GM19351 (cell line): ENCODE data around the gene RTBDN.
A peak's percentile ranks its signal among the peaks of the same experiment; 100 is the strongest.

Source experiments
- ATAC-seq: cut with Tn5 transposase; IDR thresholded peaks from one replicate; pipeline ENCODE4 v1.9.1; 2021; ENCODE audit warnings: mild to moderate bottlenecking, moderate library complexity; ENCODE audit not compliant: unreplicated experiment

RTBDN gene

GRCh38 chr19:12783291-12783848 lies 51.0 kb downstream of the RTBDN start:
- no peak for ATAC-seq

- no peak for ATAC-seq
These were observed 51.7 kb downstream of the RTBDN start for GRCh38 chr19:12782424-12783290.

- no peak for ATAC-seq
These were observed 52.3 kb downstream of the RTBDN start for GRCh38 chr19:12782174-12782423.

- no peak for ATAC-seq
These were observed 55.0 kb downstream of the RTBDN start for GRCh38 chr19:12779162-12779993.

- ATAC-seq = no peak
These were observed 55.5 kb downstream of the RTBDN start for GRCh38 chr19:12778905-12779161.

- no peak for ATAC-seq
These were observed 56.1 kb downstream of the RTBDN start for GRCh38 chr19:12778017-12778904.

- ATAC-seq = peak; percentile 43
These were observed 57.0 kb downstream of the RTBDN start for GRCh38 chr19:12777217-12778016.
